ENCODE data around the gene PDPN. TPM values are rescaled to one million over a fixed set of nuclear protein-coding genes. Genes with fewer than 3 reads are reported as not detected.

Gene PDPN
- total RNA-seq, result not detected

GRCh38 chr1:13583595-13583965 lies at the start of gene PDPN:
Gene PDPN, plus strand, starts transcription at chr1:13583832. Its CDS starts 202 bp downstream, at chr1:13584034.
- Histone ChIP-seq H3K27me3 (ENCODE audit: insufficient read depth, low read length) (peaks cover 55% of the 10 kb centered on the region), H3K4me3 (ENCODE audit: low read length) (no peak within 1 kb of the TSS), H3K4me1 (ENCODE audit: insufficient read depth, low read length) (no peaks in the 10 kb centered on the region), H3K9me3 (ENCODE audit: low read depth, low read length) (no peaks in the 10 kb centered on the region)

- H3K4me3 ChIP-seq (ENCODE audit: low read length), result no peak overlapping the region
- H3K27me3 ChIP-seq (ENCODE audit: insufficient read depth, low read length), result no peaks in the 10 kb centered on the region
- H3K9me3 ChIP-seq (ENCODE audit: low read depth, low read length), result no peaks in the 10 kb centered on the region
- H3K4me1 ChIP-seq (ENCODE audit: insufficient read depth, low read length), result no peaks in the 10 kb centered on the region
Observed at GRCh38 chr1:13535227-13535626, 48.4 kb upstream of the PDPN start.

GRCh38 chr1:13536571-13536970 lies 47.1 kb upstream of the PDPN start:
- Histone ChIP-seq H3K27me3 (ENCODE audit: insufficient read depth, low read length) (no peaks in the 10 kb centered on the region), H3K9me3 (ENCODE audit: low read depth, low read length) (no peaks in the 10 kb centered on the region), H3K4me1 (ENCODE audit: insufficient read depth, low read length) (no peaks in the 10 kb centered on the region), H3K4me3 (ENCODE audit: low read length) (no peak overlapping the region)

GRCh38 chr1:13538832-13539231 lies 44.8 kb upstream of the PDPN start:
- H3K9me3 ChIP-seq (ENCODE audit: low read depth, low read length), result no peaks in the 10 kb centered on the region
- no peak overlapping the region for H3K4me3 ChIP-seq (ENCODE audit: low read length)

GRCh38 chr1:13539683-13540082 lies 43.9 kb upstream of the PDPN start:
- H3K27me3 ChIP-seq (ENCODE audit: insufficient read depth, low read length), result no peaks in the 10 kb centered on the region
- H3K9me3 ChIP-seq (ENCODE audit: low read depth, low read length), result no peaks in the 10 kb centered on the region
- no peak overlapping the region for H3K4me3 ChIP-seq (ENCODE audit: low read length)
- H3K4me1 ChIP-seq (ENCODE audit: insufficient read depth, low read length), result no peaks in the 10 kb centered on the region

More at GRCh38 chr1:13538832-13539231, 44.8 kb upstream of the PDPN start:
- Histone ChIP-seq H3K4me1 (ENCODE audit: insufficient read depth, low read length) (no peaks in the 10 kb centered on the region), H3K27me3 (ENCODE audit: insufficient read depth, low read length) (no peaks in the 10 kb centered on the region)

- H3K9me3 ChIP-seq (ENCODE audit: low read depth, low read length), result no peaks in the 10 kb centered on the region
- H3K4me3 ChIP-seq (ENCODE audit: low read length), result no peak overlapping the region
Observed at GRCh38 chr1:13540866-13541265, 42.8 kb upstream of the PDPN start.

GRCh38 chr1:13541435-13542215 lies 42.0 kb upstream of the PDPN start:
- H3K27me3 ChIP-seq (ENCODE audit: insufficient read depth, low read length), result no peaks in the 10 kb centered on the region
- H3K4me1 ChIP-seq (ENCODE audit: insufficient read depth, low read length), result no peaks in the 10 kb centered on the region
- no peak overlapping the region for H3K4me3 ChIP-seq (ENCODE audit: low read length)
- no peaks in the 10 kb centered on the region for H3K9me3 ChIP-seq (ENCODE audit: low read depth, low read length)

More at GRCh38 chr1:13540866-13541265, 42.8 kb upstream of the PDPN start:
- Histone ChIP-seq H3K4me1 (ENCODE audit: insufficient read depth, low read length) (no peaks in the 10 kb centered on the region), H3K27me3 (ENCODE audit: insufficient read depth, low read length) (no peaks in the 10 kb centered on the region)

- no peaks in the 10 kb centered on the region for H3K27me3 ChIP-seq (ENCODE audit: insufficient read depth, low read length)
- no peak overlapping the region for H3K4me3 ChIP-seq (ENCODE audit: low read length)
- H3K9me3 ChIP-seq (ENCODE audit: low read depth, low read length), result no peaks in the 10 kb centered on the region
- no peaks in the 10 kb centered on the region for H3K4me1 ChIP-seq (ENCODE audit: insufficient read depth, low read length)
Observed at GRCh38 chr1:13543451-13544220, 40.0 kb upstream of the PDPN start.

- Histone ChIP-seq H3K9me3 (ENCODE audit: low read depth, low read length) (no peaks in the 10 kb centered on the region), H3K27me3 (ENCODE audit: insufficient read depth, low read length) (no peaks in the 10 kb centered on the region), H3K4me3 (ENCODE audit: low read length) (no peak overlapping the region), H3K4me1 (ENCODE audit: insufficient read depth, low read length) (no peaks in the 10 kb centered on the region)
Observed at GRCh38 chr1:13544221-13544556, 39.4 kb upstream of the PDPN start.

GRCh38 chr1:13546791-13547190 lies 36.8 kb upstream of the PDPN start:
- Histone ChIP-seq H3K4me1 (ENCODE audit: insufficient read depth, low read length) (no peaks in the 10 kb centered on the region), H3K27me3 (ENCODE audit: insufficient read depth, low read length) (no peaks in the 10 kb centered on the region), H3K9me3 (ENCODE audit: low read depth, low read length) (no peaks in the 10 kb centered on the region), H3K4me3 (ENCODE audit: low read length) (no peak overlapping the region)

- H3K4me3 ChIP-seq (ENCODE audit: low read length), result no peak overlapping the region
- H3K9me3 ChIP-seq (ENCODE audit: low read depth, low read length), result no peaks in the 10 kb centered on the region
- no peaks in the 10 kb centered on the region for H3K27me3 ChIP-seq (ENCODE audit: insufficient read depth, low read length)
- H3K4me1 ChIP-seq (ENCODE audit: insufficient read depth, low read length), result no peaks in the 10 kb centered on the region
Observed at GRCh38 chr1:13548281-13548680, 35.4 kb upstream of the PDPN start.

GRCh38 chr1:13549021-13549420 lies 34.6 kb upstream of the PDPN start:
- H3K4me3 ChIP-seq (ENCODE audit: low read length), result no peak overlapping the region
- H3K9me3 ChIP-seq (ENCODE audit: low read depth, low read length), result no peaks in the 10 kb centered on the region
- no peaks in the 10 kb centered on the region for H3K4me1 ChIP-seq (ENCODE audit: insufficient read depth, low read length)
- no peaks in the 10 kb centered on the region for H3K27me3 ChIP-seq (ENCODE audit: insufficient read depth, low read length)

GRCh38 chr1:13549521-13549920 lies 34.1 kb upstream of the PDPN start:
- Histone ChIP-seq H3K4me1 (ENCODE audit: insufficient read depth, low read length) (no peaks in the 10 kb centered on the region), H3K9me3 (ENCODE audit: low read depth, low read length) (no peaks in the 10 kb centered on the region), H3K27me3 (ENCODE audit: insufficient read depth, low read length) (no peaks in the 10 kb centered on the region), H3K4me3 (ENCODE audit: low read length) (no peak overlapping the region)

- Histone ChIP-seq H3K9me3 (ENCODE audit: low read depth, low read length) (no peaks in the 10 kb centered on the region), H3K27me3 (ENCODE audit: insufficient read depth, low read length) (no peaks in the 10 kb centered on the region), H3K4me1 (ENCODE audit: insufficient read depth, low read length) (no peaks in the 10 kb centered on the region), H3K4me3 (ENCODE audit: low read length) (no peak overlapping the region)
Observed at GRCh38 chr1:13550663-13551062, 33.0 kb upstream of the PDPN start.

GRCh38 chr1:13554798-13555197 lies 28.8 kb upstream of the PDPN start:
- no peaks in the 10 kb centered on the region for H3K4me1 ChIP-seq (ENCODE audit: insufficient read depth, low read length)
- no peak overlapping the region for H3K4me3 ChIP-seq (ENCODE audit: low read length)
- H3K27me3 ChIP-seq (ENCODE audit: insufficient read depth, low read length), result no peaks in the 10 kb centered on the region
- H3K9me3 ChIP-seq (ENCODE audit: low read depth, low read length), result no peaks in the 10 kb centered on the region

Data from mononuclear cell (primary cell).